ENCODE measurements around the gene CYS1. TPM values are rescaled to one million over a fixed set of nuclear protein-coding genes. Genes with fewer than 3 reads are reported as not detected.

CYS1 gene
- total RNA-seq, 1 experiment from 2014 or later, result not detected

DNA sequence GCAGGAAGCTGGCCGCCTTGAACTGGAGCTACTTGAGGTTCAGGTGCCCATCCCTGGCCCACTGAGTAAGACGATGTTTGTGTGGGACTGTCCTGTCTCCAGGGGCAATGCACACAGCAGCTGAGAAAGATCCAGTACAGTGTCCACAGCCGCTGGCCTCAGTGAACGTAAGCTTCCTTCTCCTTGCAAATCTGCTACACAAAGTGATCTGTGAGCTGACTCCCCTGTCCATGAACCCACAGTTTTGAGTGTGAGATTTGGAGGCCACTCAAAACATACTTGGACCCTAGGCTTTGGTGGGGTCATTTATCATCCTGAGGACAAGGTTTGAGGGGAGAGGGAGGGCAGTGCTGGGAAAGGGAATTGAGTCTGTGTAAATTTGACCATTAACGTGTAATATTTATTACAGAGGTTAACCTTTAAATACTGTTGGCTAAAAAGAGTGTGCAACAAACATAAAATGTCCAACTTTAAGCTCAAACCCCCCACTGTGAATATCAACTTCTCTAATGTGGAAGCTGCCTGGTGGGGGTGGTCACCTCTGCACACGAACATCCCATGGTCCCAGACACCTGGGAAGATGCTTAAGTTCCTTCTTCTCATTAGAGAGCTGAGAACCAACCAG lies 4.9 kb upstream of the CYS1 start:
- ChIA-PET CTCF (interaction anchor here (1.0 to 5.0 kb wide), 7 partner anchors 12 to 349 kb away, joined by 3 to 32 read pairs (median 6); no protein-coding TSS in a partner anchor), POLR2A (interaction anchor here (1.0 to 1.1 kb wide), 2 partner anchors 9 to 24 kb away, joined by 3 to 4 read pairs; no protein-coding TSS in a partner anchor)
- Mint-ChIP-seq H3K4me3 (ENCODE audit: unreplicated experiment) (no peak overlapping the region), H3K27ac (ENCODE audit: low read depth, unreplicated experiment) (no peak overlapping the region), H3K27me3 (ENCODE audit: insufficient read depth, unreplicated experiment) (peaks cover 44% of the 10 kb centered on the region), H3K36me3 (ENCODE audit: insufficient read depth, unreplicated experiment) (no peaks in the 10 kb centered on the region), H3K4me1 (ENCODE audit: insufficient read depth, unreplicated experiment) (no peaks in the 10 kb centered on the region), H3K9me3 (ENCODE audit: unreplicated experiment) (no peaks in the 10 kb centered on the region)
- no TSS peak for BruUV-seq (replicated peaks)
- DNase-seq (ENCODE audit: unreplicated experiment), result no peak
- TF ChIP-seq, protein P1, sequence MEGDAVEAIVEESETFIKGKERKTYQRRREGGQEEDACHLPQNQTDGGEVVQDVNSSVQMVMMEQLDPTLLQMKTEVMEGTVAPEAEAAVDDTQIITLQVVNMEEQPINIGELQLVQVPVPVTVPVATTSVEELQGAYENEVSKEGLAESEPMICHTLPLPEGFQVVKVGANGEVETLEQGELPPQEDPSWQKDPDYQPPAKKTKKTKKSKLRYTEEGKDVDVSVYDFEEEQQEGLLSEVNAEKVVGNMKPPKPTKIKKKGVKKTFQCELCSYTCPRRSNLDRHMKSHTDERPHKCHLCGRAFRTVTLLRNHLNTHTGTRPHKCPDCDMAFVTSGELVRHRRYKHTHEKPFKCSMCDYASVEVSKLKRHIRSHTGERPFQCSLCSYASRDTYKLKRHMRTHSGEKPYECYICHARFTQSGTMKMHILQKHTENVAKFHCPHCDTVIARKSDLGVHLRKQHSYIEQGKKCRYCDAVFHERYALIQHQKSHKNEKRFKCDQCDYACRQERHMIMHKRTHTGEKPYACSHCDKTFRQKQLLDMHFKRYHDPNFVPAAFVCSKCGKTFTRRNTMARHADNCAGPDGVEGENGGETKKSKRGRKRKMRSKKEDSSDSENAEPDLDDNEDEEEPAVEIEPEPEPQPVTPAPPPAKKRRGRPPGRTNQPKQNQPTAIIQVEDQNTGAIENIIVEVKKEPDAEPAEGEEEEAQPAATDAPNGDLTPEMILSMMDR (IDR thresholded peaks at IDR 0.05; ENCODE audit: unreplicated experiment), result no peak
- intact Hi-C loops (cut with micrococcal nuclease), result no loop called here

DNA sequence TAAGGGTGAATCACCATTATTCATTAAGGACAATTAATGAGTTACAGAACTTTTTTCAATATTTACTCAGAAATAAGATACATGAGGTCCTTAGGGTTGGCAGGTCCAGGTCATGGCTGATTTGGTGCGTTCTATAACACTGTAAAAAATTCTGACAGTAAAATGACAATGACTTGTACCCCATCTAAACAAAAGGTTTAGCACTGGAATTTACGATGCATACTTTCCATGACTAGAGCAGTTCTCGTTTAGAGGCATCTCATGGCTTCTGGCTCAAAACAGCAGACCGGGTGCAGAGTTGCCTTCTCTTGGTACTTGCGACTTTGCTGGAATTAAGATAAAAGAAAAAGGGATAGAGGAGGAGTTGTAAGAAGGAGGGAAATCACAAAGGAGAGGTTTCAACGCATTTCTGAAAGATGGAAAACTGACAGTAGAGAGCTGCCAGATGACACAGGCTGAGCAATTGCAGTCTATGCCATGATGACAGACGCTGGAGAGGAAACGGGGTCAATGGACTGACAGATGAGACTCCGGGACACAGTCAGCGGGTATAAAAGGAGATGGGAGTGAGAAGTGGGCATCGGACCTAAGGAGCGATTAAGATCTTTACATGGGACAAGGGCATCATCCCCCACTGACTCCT lies 4.1 kb upstream of the CYS1 start:
- no peaks in the 10 kb centered on the region for H3K4me1 Mint-ChIP-seq (ENCODE audit: insufficient read depth, unreplicated experiment)
- peaks cover 48% of the 10 kb centered on the region for H3K27me3 Mint-ChIP-seq (ENCODE audit: insufficient read depth, unreplicated experiment)
- no peaks in the 10 kb centered on the region for H3K9me3 Mint-ChIP-seq (ENCODE audit: unreplicated experiment)
- intact Hi-C loops (cut with micrococcal nuclease), result no loop called here
- H3K27ac Mint-ChIP-seq (ENCODE audit: low read depth, unreplicated experiment), result no peak overlapping the region
- BruUV-seq (replicated peaks), result no TSS peak
- no peaks in the 10 kb centered on the region for H3K36me3 Mint-ChIP-seq (ENCODE audit: insufficient read depth, unreplicated experiment)
- ChIA-PET POLR2A (interaction anchor here (1.1 kb wide), 1 partner anchor 8 kb away, joined by 3 read pairs; no protein-coding TSS in a partner anchor), CTCF (interaction anchor here (1.4 to 5.0 kb wide), 5 partner anchors 12 to 351 kb away, joined by 4 to 32 read pairs (median 6); no protein-coding TSS in a partner anchor)
- H3K4me3 Mint-ChIP-seq (ENCODE audit: unreplicated experiment), result no peak overlapping the region
- no peak for DNase-seq (ENCODE audit: unreplicated experiment)
- TF ChIP-seq, protein P1 (IDR thresholded peaks at IDR 0.05; ENCODE audit: unreplicated experiment), result no peak

DNA sequence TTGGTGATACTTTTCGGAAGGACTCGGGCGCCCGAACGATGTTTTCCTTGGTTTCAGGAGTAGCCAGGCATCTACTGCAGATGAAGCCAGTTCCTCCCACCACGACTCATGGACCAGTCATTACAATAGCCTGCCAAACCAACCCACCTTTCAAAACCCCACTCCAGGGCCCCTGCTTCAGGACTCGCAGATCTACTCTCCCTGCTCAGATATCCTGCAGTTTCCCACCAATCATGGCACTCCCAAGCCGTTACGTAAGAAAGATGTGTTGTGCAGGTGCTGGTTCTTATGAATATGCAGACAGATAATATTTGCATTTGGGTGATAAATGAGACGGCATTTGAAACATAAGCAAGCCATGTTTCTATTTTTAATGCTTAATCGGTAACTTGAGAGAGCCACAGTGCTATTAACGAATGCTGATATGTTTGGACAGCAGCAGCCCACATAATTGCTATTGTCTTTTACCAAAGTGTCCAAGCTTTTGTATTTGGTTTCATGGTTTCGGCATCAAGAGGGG lies 3.5 kb upstream of the CYS1 start:
- H3K4me1 Mint-ChIP-seq (ENCODE audit: insufficient read depth, unreplicated experiment), result no peaks in the 10 kb centered on the region
- H3K9me3 Mint-ChIP-seq (ENCODE audit: unreplicated experiment), result no peaks in the 10 kb centered on the region
- no peak overlapping the region for H3K27ac Mint-ChIP-seq (ENCODE audit: low read depth, unreplicated experiment)
- H3K36me3 Mint-ChIP-seq (ENCODE audit: insufficient read depth, unreplicated experiment), result no peaks in the 10 kb centered on the region
- H3K27me3 Mint-ChIP-seq (ENCODE audit: insufficient read depth, unreplicated experiment), result peaks cover 53% of the 10 kb centered on the region
- POLR2A ChIA-PET, result interaction anchor here (1.1 kb wide), 1 partner anchor 8 kb away, joined by 3 read pairs; no protein-coding TSS in a partner anchor
- intact Hi-C loops (cut with micrococcal nuclease), result no loop called here
- TF ChIP-seq, protein P1 (IDR thresholded peaks at IDR 0.05; ENCODE audit: unreplicated experiment), result no peak
- CTCF ChIA-PET, result interaction anchor here (1.0 to 1.8 kb wide), 2 partner anchors 11 to 351 kb away, joined by 4 to 10 read pairs; no protein-coding TSS in a partner anchor
- no peak overlapping the region for H3K4me3 Mint-ChIP-seq (ENCODE audit: unreplicated experiment)
- DNase-seq (ENCODE audit: unreplicated experiment), result no peak
- BruUV-seq (replicated peaks), result no TSS peak

- Mint-ChIP-seq H3K27me3 (ENCODE audit: insufficient read depth, unreplicated experiment) (peaks cover 60% of the 10 kb centered on the region), H3K4me1 (ENCODE audit: insufficient read depth, unreplicated experiment) (no peaks in the 10 kb centered on the region), H3K27ac (ENCODE audit: low read depth, unreplicated experiment) (no peak overlapping the region), H3K36me3 (ENCODE audit: insufficient read depth, unreplicated experiment) (no peaks in the 10 kb centered on the region), H3K4me3 (ENCODE audit: unreplicated experiment) (no peak overlapping the region), H3K9me3 (ENCODE audit: unreplicated experiment) (no peaks in the 10 kb centered on the region)
- ChIA-PET CTCF (interaction anchor here (0.6 to 1.8 kb wide), 6 partner anchors 10 to 468 kb away, joined by 3 to 10 read pairs (median 4); no protein-coding TSS in a partner anchor), POLR2A (no interaction called here)
- no peak for DNase-seq (ENCODE audit: unreplicated experiment)
- intact Hi-C loops (cut with micrococcal nuclease), result no loop called here
- TF ChIP-seq, protein P1 (IDR thresholded peaks at IDR 0.05; ENCODE audit: unreplicated experiment), result no peak
- BruUV-seq (replicated peaks), result no TSS peak
Observed at GRCh38 chr2:10083046-10083445, 2.8 kb upstream of the CYS1 start.
